ENCODE results near the gene FCRL1.

The FCRL1 gene

GRCh38 chr1:157819896-157820295, at the start of gene FCRL1:
Gene FCRL1 (minus strand): TSS chr1:157820120. CDS start chr1:157820037, 83 bp downstream.
- no peak for DNase-seq

GRCh38 chr1:157868654-157869053, 48.7 kb upstream of the FCRL1 start:
- DNase-seq: no peak

GRCh38 chr1:157862114-157863070, 42.5 kb upstream of the FCRL1 start:
- DNase-seq: no peak

- no peak for DNase-seq
Observed at GRCh38 chr1:157856538-157856937, 36.6 kb upstream of the FCRL1 start.

GRCh38 chr1:157852476-157852875, 32.6 kb upstream of the FCRL1 start:
- DNase-seq: no peak

- DNase-seq: no peak
Observed at GRCh38 chr1:157849229-157849875, 29.4 kb upstream of the FCRL1 start.

GRCh38 chr1:157844089-157844830, 24.3 kb upstream of the FCRL1 start:
- no peak for DNase-seq

- DNase-seq: no peak
Observed at GRCh38 chr1:157842939-157843338, 23.0 kb upstream of the FCRL1 start.

- DNase-seq: no peak
Observed at GRCh38 chr1:157841708-157842107, 21.8 kb upstream of the FCRL1 start, which contains the start of gene CD5L. Gene CD5L (minus strand): TSS chr1:157841808. CDS start chr1:157841701, 107 bp downstream.

GRCh38 chr1:157838966-157839365, 19.0 kb upstream of the FCRL1 start:
- DNase-seq: no peak

GRCh38 chr1:157834430-157834829, 14.5 kb upstream of the FCRL1 start:
- no peak for DNase-seq

GRCh38 chr1:157833145-157833544, 13.2 kb upstream of the FCRL1 start:
- no peak for DNase-seq

GRCh38 chr1:157831968-157832626, 12.2 kb upstream of the FCRL1 start:
- DNase-seq: no peak

GRCh38 chr1:157830887-157831286, 11.0 kb upstream of the FCRL1 start:
- DNase-seq: no peak

GRCh38 chr1:157829711-157830110, 9.8 kb upstream of the FCRL1 start:
- no peak for DNase-seq

GRCh38 chr1:157829210-157829609, 9.3 kb upstream of the FCRL1 start:
- DNase-seq: no peak

- DNase-seq: no peak
Observed at GRCh38 chr1:157820299-157820698, 379 bp upstream of the FCRL1 start.

- no peak for DNase-seq
Observed at GRCh38 chr1:157819215-157819614, 705 bp downstream of the FCRL1 start.

- no peak for DNase-seq
Observed at GRCh38 chr1:157813269-157813668, 6.7 kb downstream of the FCRL1 start.

GRCh38 chr1:157806431-157807149, 13.3 kb downstream of the FCRL1 start:
- DNase-seq: no peak

- DNase-seq: no peak
Observed at GRCh38 chr1:157803851-157804250, 16.1 kb downstream of the FCRL1 start.

GRCh38 chr1:157799996-157800395, 19.9 kb downstream of the FCRL1 start:
- no peak for DNase-seq

Measured in NCI-H2171 (cell line).